HFF-Myc (cell line): Measurements from ENCODE around the gene SLC16A2.

Source experiments
- DNase-seq: peaks from one replicate; pipeline ENCODE4 v3.0.0-alpha.2; 2011; ENCODE audit warnings: low read depth; ENCODE audit errors: extremely low read depth
- H3K4me3 ChIP-seq: replicated peaks from 2 replicates; pipeline ENCODE4 v1.5.1; 2011; ENCODE audit warnings: low read depth, mild to moderate bottlenecking, control low read depth, low read length
- CTCF ChIP-seq: IDR thresholded peaks from 2 replicates; pipeline ENCODE4 v1.5.1; 2012; ENCODE audit warnings: mild to moderate bottlenecking, low read depth, low read length, control low read depth; ENCODE audit errors: missing control alignments

Gene SLC16A2

GRCh38 chrX:74521961-74522751 lies 100.9 kb downstream of the SLC16A2 start:
- no peak overlapping the region for H3K4me3 ChIP-seq
- no peak for TF ChIP-seq CTCF
- DNase-seq, result peak; percentile 84

- no peak overlapping the region for H3K4me3 ChIP-seq
- no peak for TF ChIP-seq CTCF
- DNase-seq, result no peak
Observed at GRCh38 chrX:74523224-74523623, 101.9 kb downstream of the SLC16A2 start.

DNA sequence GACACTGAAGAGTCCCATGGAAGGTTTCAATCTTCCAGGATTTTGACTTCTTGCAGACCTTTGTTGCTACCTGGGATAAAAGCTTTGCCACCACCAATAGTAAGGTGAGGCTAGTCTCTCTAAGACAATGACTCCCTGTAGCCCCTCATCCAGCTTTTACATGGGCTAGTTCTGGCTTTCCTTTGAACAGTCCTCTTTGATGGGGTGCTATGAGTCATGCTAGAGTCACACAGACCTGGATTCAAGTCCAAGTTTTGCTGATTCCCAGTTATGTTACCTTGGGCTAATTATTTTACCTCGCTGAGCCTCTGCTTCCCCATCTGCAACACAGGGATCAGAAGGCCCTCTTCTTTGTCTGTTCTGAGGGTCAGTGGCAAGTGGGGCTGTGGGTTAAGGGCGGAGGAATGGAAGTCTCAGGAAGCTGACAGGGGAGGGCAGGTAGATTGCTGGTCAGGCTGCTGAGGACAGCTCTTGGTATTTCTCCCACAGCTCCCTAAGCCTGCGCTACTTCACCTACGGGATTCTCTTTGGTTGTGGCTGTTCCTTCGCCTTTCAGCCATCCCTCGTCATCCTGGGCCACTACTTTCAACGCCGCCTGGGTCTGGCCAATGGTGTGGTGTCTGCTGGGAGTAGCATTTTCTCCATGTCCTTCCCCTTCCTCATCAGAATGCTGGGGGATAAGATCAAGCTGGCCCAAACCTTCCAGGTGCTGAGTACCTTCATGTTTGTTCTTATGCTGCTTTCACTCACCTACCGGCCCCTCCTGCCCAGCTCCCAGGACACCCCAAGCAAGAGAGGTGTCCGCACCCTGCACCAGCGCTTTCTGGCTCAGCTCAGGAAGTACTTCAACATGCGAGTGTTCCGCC lies 102.8 kb downstream of the SLC16A2 start:
- no peak for TF ChIP-seq CTCF
- no peak for DNase-seq
- H3K4me3 ChIP-seq, result no peak overlapping the region

DNA sequence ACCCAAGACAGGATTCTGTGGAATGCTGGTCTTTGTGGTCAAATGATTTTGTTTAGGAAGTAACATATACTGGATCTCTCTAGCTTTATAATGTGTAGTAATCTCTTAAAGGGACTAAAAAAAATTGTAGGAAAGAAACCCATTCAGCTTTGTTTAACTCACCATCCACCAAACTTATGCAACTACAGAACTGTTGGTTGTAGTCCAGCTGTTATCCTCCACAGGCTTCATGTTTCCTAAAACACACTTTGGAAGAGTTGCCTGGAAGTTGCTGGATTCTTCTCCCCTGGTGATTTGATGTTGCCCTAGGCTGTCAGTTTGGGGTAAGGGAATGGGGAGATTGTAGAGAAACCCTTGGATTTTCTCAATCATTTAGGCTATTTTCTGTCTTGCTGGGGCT lies 103.8 kb downstream of the SLC16A2 start:
- TF ChIP-seq CTCF, result no peak
- no peak for DNase-seq
- no peak overlapping the region for H3K4me3 ChIP-seq

GRCh38 chrX:74526764-74527163 lies 105.5 kb downstream of the SLC16A2 start:
- no peak overlapping the region for H3K4me3 ChIP-seq
- DNase-seq, result no peak
- TF ChIP-seq CTCF, result no peak

GRCh38 chrX:74527350-74527749 lies 106.1 kb downstream of the SLC16A2 start:
- DNase-seq, result no peak
- H3K4me3 ChIP-seq, result no peak overlapping the region
- no peak for TF ChIP-seq CTCF
